Prostate gland (tissue), 2 donors: ENCODE results near the gene OS9.

Experiments used
- POLR2AphosphoS5 ChIP-seq: sonication (generic); formaldehyde crosslinking; IDR thresholded peaks from one replicate; pipeline ENCODE4 v1.6.1; 2017; ENCODE audit warnings: antibody characterized with exemption
- TF ChIP-seq, protein P1 (sequence below), 4 experiments: fragments of 200-600 bp in 2 of 4; fragments of 450-650 bp in 2 of 4; sonication (generic) in 2 of 4; IDR thresholded peaks; 1 replicate in 3 of 4; 2 replicates in 1 of 4; pipeline ENCODE4 v1.5.1; 2016 to 2019; ENCODE audit warnings: antibody characterized with exemption in 4 of 4, mild to moderate bottlenecking in 2 of 4, moderate library complexity in 2 of 4

DNA sequence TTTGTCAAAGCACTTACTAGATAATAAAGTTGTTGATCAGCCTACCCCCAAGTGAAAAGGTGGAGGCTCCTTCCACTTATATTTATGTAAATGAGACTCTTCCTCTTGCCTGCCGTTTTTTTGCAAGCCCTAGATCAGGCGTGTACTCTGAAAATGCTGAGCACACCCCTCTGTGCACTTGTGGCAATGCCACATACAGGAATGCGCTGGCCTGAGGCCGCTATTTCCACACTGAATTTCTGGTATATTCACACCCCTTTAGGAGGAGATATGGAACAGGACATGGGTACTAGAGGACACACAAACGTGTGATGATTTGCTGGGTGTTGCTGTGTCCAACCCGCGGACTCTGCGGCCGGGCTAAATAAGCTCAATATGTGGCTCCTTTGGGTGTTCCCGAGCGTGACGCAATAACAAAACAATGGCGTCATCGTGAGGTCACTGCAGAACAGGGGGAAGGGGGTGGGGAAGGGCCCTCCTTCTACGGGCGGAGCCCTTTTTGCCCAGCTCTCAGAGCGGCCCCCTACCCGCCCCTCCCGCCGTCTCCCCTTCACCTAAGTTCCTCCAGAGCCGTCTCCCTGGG is 50.4 kb downstream of the OS9 start:
- TF ChIP-seq, protein P1, sequence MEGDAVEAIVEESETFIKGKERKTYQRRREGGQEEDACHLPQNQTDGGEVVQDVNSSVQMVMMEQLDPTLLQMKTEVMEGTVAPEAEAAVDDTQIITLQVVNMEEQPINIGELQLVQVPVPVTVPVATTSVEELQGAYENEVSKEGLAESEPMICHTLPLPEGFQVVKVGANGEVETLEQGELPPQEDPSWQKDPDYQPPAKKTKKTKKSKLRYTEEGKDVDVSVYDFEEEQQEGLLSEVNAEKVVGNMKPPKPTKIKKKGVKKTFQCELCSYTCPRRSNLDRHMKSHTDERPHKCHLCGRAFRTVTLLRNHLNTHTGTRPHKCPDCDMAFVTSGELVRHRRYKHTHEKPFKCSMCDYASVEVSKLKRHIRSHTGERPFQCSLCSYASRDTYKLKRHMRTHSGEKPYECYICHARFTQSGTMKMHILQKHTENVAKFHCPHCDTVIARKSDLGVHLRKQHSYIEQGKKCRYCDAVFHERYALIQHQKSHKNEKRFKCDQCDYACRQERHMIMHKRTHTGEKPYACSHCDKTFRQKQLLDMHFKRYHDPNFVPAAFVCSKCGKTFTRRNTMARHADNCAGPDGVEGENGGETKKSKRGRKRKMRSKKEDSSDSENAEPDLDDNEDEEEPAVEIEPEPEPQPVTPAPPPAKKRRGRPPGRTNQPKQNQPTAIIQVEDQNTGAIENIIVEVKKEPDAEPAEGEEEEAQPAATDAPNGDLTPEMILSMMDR (IDR thresholded peaks at IDR 0.05), result no peak
- no peak for TF ChIP-seq POLR2AphosphoS5
